Liver (tissue), 2 donors: Measurements from ENCODE around the gene CBLC.

ENCODE experiments used
- CTCF ChIP-seq: fragments of 150-350 bp; IDR thresholded peaks from 2 replicates; pipeline ENCODE4 v1.5.1; 2017; ENCODE audit warnings: improper control_type of control experiment, low read depth, low read length; ENCODE audit not compliant: missing input control
- TF ChIP-seq, protein P1 (sequence below): IDR thresholded peaks from 2 replicates; pipeline ENCODE4 v1.6.1; 2016; ENCODE audit warnings: antibody characterized with exemption
- donor health status: healthy.

GRCh38 chr19:44779150-44779549, 1.5 kb downstream of the CBLC start:
- TF ChIP-seq CTCF, result no peak
- TF ChIP-seq, protein P1, sequence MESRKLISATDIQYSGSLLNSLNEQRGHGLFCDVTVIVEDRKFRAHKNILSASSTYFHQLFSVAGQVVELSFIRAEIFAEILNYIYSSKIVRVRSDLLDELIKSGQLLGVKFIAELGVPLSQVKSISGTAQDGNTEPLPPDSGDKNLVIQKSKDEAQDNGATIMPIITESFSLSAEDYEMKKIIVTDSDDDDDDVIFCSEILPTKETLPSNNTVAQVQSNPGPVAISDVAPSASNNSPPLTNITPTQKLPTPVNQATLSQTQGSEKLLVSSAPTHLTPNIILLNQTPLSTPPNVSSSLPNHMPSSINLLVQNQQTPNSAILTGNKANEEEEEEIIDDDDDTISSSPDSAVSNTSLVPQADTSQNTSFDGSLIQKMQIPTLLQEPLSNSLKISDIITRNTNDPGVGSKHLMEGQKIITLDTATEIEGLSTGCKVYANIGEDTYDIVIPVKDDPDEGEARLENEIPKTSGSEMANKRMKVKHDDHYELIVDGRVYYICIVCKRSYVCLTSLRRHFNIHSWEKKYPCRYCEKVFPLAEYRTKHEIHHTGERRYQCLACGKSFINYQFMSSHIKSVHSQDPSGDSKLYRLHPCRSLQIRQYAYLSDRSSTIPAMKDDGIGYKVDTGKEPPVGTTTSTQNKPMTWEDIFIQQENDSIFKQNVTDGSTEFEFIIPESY, result no peak
